CD4-positive, alpha-beta T cell treated with Interferon gamma for 1 hour (primary cell): Measurements from ENCODE around the gene ILF3.
"Not testable (repeated sequence)": the region's sequence is repeated elsewhere in the genome, so short reads cannot be mapped to it uniquely, and the experiment has no call there.

ENCODE experiments used
- DNase-seq: peaks from one replicate; pipeline ENCODE4 v3.0.0-alpha.2; 2020

ILF3 gene

GRCh38 chr19:10643172-10643967 lies 10.8 kb upstream of the ILF3 start:
- DNase-seq, result no peak

DNA sequence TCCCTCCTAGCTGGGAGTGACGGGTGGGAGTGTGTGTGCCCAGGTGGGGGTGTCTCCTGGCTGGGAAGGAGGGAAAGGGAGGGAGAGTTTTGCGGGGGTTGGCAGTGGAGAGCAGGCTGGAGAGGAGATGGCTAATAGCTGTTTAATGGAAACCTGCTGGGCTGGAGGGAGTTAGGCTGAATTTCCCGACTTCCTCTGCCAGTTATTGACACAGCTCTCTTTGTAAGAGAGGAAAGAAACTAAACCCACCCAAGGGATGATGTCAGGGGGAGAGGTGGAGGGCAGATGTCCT lies 10.2 kb upstream of the ILF3 start:
- no peak for DNase-seq

- peak; percentile 80 for DNase-seq
Measured at GRCh38 chr19:10644260-10645007, 9.7 kb upstream of the ILF3 start.

- DNase-seq, result no peak
Measured at GRCh38 chr19:10646456-10647159, 7.5 kb upstream of the ILF3 start.

- DNase-seq, result no peak
Measured at GRCh38 chr19:10648360-10648759, 5.8 kb upstream of the ILF3 start.

GRCh38 chr19:10651851-10652250 lies 2.3 kb upstream of the ILF3 start:
- DNase-seq, result no peak

- DNase-seq, result no peak
Measured at GRCh38 chr19:10653482-10653731, 739 bp upstream of the ILF3 start.

- DNase-seq, result peak; percentile 61
Measured at GRCh38 chr19:10654610-10655456, 687 bp downstream of the ILF3 start.

DNA sequence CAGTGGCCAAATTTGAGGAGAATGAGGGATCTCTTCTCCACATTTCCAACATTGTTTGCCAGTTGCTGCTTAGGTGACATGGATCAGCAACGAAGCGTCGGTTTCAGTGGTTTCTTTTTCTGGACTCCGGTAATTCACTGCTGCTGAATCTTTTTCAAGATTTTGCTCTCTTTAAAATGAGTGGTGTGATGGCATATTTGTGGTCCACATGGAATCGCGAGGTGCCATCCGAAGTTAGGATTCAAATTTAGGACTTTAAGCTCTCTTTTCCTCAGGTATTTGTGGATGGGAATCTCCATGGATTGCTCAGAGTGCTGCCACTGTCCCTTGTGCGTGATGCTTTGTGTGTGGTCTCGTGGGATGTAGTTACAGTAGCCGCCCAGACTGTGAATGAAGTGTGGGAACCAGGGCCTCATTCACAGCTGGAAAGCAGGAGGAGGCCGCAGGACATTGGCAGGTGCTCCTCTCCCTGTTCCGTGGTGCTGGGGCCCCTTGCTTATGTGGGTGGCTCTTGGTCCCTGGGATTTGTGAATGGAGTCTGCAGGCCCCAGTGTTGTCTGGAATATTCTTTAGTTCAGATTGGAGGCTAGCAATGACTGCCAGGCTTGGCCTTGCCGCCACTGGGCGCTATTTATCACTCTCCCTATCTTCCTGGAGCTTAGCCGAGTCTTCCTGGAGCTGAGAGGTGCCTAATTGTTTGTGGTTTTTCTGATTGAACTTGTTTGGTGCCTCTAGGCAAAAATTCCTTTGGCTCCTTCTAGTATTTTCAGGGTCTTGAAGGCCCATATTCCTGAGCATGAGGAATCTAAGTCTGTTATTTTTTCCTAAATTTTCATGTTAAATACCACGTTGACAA lies 1.5 kb downstream of the ILF3 start:
- DNase-seq, result no peak

- DNase-seq, result no peak
Measured at GRCh38 chr19:10660346-10660745, 6.2 kb downstream of the ILF3 start.

GRCh38 chr19:10661946-10662345 lies 7.8 kb downstream of the ILF3 start:
- no peak for DNase-seq

DNA sequence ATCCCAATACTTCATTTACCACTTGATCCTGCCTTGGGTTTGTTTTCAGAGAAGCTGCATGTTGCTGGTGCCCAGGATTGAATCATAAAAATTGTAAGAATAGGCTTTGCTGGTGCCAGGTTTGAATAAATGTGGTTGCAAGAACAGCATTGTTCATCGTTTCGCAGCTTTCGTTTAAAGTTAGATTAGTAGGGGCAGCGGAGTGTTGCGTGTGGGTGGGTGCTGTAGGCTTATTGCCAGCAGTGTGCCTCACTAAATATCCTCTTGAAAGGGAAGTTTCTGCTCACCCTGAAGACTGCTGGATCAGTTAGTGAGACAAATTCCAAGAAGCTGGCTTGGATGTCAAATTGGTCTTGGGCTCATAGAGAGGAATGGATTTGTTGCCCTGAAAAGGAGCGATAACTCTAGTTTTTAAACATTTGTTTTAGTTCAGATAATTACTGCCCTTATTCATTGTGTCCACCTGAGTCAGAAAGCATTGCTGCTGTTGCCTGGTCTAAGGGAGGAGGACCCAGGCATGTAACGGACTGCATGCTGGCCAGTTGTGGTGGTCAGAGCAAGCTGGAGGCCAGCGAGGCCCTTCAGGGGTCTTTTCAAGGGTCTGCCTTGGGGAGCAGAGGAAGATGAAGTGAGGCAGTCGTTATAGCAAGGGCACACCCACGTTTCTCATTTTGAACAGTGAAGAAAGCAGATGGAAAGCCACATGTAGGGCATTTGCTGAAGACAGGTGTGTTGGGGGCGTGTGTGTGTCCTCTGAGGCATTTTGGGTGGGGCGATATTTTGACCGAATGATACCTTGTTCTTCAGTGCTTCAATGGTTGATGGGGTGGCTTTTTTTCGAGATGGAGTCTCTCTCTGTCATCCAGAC lies 8.5 kb downstream of the ILF3 start:
- no peak for DNase-seq

DNA sequence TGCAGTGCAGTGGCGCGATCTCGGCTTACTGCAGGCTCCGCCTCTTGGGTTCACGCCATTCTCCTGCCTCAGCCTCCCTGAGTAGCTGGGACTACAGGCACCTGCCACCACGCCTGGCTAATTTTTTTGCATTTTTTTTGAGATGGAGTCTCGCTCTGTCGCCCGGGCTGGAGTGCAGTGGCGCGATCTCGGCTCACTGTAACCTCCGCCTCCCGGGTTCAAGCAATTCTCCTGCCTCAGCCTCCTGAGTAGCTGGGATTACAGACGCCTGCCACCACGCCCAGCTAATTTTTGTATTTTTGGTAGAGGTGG lies 9.1 kb downstream of the ILF3 start:
- DNase-seq, result not testable (repeated sequence)

DNA sequence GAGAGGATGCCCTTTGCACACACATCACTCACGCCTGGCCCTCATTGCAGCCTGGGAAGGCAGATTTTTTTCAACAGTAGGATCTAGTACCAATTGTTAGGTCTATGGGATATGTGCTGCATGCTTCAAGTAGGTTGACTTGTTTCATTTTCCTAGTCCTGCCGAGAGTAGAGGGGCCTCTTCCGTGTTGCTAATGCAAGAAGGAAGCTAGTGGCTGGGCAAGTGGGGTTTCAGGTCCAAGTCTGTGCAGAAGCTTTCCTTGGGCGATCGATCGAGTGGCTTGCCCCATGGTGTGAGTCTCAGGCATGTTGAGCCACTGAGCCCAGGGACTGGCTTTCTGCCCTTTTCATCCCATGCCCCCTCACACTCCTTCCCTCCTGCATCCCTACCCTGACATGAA lies 13.7 kb downstream of the ILF3 start:
- DNase-seq, result no peak

DNA sequence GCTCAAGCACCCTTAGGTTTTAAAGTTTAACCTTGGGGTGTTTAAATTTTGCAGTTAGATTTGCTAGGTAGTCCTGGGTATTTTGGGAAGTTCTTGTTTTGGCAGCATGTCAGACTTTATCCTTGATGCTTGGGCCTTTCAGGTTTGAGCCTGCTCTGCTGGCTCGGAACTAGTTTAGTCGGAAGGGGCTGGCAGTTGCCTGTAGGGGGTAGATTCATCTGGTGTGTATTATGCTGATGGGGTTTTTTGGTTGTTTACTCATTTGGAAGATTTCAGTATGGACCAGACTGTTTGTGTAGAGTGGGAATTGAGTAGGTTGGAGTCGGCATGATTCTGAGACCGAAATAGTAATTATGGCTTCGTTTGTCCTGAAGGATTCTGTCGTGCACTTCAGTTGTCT lies 15.1 kb downstream of the ILF3 start:
- no peak for DNase-seq

DNA sequence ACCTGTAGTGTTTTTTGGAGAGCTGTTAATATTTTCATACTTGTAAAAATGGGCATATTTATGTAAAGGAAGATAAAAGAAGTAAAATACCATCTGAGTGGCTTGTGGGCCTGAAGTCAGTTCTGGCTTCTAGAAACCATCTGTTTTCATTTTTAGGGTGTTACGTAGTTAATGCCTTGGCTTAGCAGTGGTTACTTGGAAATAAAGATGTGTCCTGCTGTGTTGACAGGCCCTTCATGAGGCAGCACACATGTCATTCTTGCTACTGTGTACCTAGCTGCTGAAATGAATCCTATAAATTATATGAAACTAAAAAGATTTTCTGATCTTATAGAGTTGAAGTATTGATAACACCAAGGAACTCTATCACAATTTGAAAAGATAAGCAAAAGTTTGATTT lies 16.0 kb downstream of the ILF3 start:
- DNase-seq, result no peak

GRCh38 chr19:10670876-10671804 lies 17.0 kb downstream of the ILF3 start:
- DNase-seq, result no peak

DNA sequence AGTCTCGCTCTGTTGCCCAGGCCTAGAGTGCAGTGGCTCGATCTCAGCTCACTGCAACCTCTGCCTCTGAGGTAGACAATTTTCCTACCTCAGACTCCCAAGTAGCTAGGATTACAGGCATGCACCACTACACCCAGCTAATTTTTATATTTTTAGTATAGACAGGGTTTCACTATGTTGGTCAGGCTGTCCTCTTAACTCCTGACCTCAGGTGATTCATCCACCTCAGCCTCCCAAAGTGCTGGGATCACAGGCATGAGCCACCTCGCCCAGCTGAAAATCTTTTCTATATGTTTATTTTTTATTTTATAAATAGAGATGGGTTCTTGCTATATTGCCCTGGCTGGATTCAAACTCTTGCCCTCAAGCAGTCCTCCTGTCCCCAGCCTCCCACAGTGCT lies 17.8 kb downstream of the ILF3 start:
- not testable (repeated sequence) for DNase-seq

- not testable (repeated sequence) for DNase-seq
Measured at GRCh38 chr19:10675214-10675613, 21.1 kb downstream of the ILF3 start.

DNA sequence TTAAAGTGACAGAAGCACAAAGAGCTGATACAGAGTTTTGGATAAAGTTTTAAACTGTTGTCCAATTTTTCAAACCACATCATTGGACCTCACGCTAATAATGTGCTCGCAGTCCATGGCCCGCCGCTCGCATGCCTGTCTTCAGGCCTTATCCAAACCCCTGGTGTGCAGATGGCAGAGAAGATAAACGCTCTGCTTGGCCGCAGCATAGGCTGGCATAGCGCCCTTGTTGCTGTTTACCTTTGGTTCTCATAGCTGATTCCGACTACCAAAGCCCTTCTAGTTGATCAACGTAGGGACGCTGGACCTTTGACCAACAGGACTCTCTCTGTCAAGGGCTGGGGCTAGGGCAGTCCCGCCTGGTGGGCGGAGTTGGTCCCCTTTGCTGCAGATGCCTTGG lies 23.6 kb downstream of the ILF3 start:
- no peak for DNase-seq
